GM12878 (cell line): Measurements from ENCODE around the gene MPZL1. TPM values are rescaled to one million over a fixed set of nuclear protein-coding genes. Genes with fewer than 3 reads are reported as not detected.
"Not testable (repeated sequence)": the region's sequence is repeated elsewhere in the genome, so short reads cannot be mapped to it uniquely, and the experiment has no call there.

Source experiments
- ATAC-seq: fragments of 200-7000 bp; cut with Tn5 transposase; 3 replicates; pipeline ENCODE4 v1.9.1; 2020; ENCODE audit warnings: mild to moderate bottlenecking, moderate library complexity
- BruUV-seq: library from RNA; stranded (reverse); fragments of 400-500 nt; replicated peaks from 2 replicates; lab custom pipeline; 2021; lab: Mats Ljungman, UMichigan
- CTCF ChIA-PET: fragments of 300-600 bp; sonication (Branson Sonifier 250); formaldehyde crosslinking; extraction: SDS; loops from one replicate; lab custom pipeline; 2021; ENCODE audit warnings: inconsistent platforms; lab: Yijun Ruan, JAX
- POLR2A ChIA-PET: fragments of 350-600 bp; formaldehyde crosslinking; extraction: SDS; loops from one replicate; lab custom pipeline; 2021; ENCODE audit warnings: inconsistent platforms; lab: Charles Lee
- RAD21 ChIA-PET: fragments of 300-600 bp; sonication (Branson Sonifier 250); formaldehyde crosslinking; loops from one replicate; lab custom pipeline; 2023; ENCODE audit warnings: antibody characterized with exemption; ENCODE audit not compliant: unreplicated experiment; lab: Charles Lee
- SMC1A ChIA-PET: fragments of 300-600 bp; sonication (Branson Sonifier 250); formaldehyde crosslinking; loops from one replicate; lab custom pipeline; 2023; ENCODE audit not compliant: unreplicated experiment, uncharacterized antibody; lab: Charles Lee
- DNase-seq: peaks from one replicate; pipeline ENCODE4 v3.0.0-alpha.2; 2011; ENCODE audit warnings: low read depth, low spot score
- FAIRE-seq: peaks from 3 replicates; lab custom pipeline; 2011; peaks lifted over from hg19 to GRCh38; lab: Jason Lieb, UNC
- H2AFZ ChIP-seq: 2 replicates; pipeline ENCODE4 v1.6.0; 2011; ENCODE audit warnings: low read depth, low read length, control low read depth; ENCODE audit not compliant: control insufficient read depth
- H3K27ac ChIP-seq: 2 replicates; pipeline ENCODE4 v1.5.1; 2011; ENCODE audit warnings: control low read depth; ENCODE audit not compliant: control insufficient read depth, insufficient read depth
- H3K27me3 ChIP-seq, 2 experiments: replicated peaks in 1 of 2; 2 replicates each; pipeline versions ENCODE4 v1.6.0 to v1.6.1; 2011; ENCODE audit warnings: low read length in 1 of 2; ENCODE audit not compliant: control insufficient read depth in 2 of 2, insufficient read depth in 2 of 2
- H3K36me3 ChIP-seq, 2 experiments: 2 replicates each; pipeline ENCODE4 v1.5.1; 2011; ENCODE audit warnings: low read length in 1 of 2; ENCODE audit not compliant: control insufficient read depth in 2 of 2, insufficient read depth in 2 of 2
- H3K4me1 ChIP-seq: 2 replicates; pipeline ENCODE4 v1.6.1; 2011; ENCODE audit warnings: mild to moderate bottlenecking, low read length, moderate library complexity, mixed read lengths; ENCODE audit not compliant: control insufficient read depth, insufficient read depth
- H3K4me2 ChIP-seq: 2 replicates; pipeline ENCODE4 v1.6.0; 2011; ENCODE audit warnings: control low read depth; ENCODE audit not compliant: control insufficient read depth, insufficient read depth
- H3K4me3 ChIP-seq: fragments of 200-600 bp; sonication (generic); 2 replicates; pipeline ENCODE4 v1.5.1; 2016
- H3K79me2 ChIP-seq: 2 replicates; pipeline ENCODE4 v1.6.0; 2011; ENCODE audit warnings: low read length; ENCODE audit not compliant: control insufficient read depth, insufficient read depth
- H3K9ac ChIP-seq: 2 replicates; pipeline ENCODE4 v1.8.0; 2011; ENCODE audit warnings: low read length, control low read depth, mixed read lengths; ENCODE audit not compliant: control insufficient read depth, insufficient read depth
- H3K9me3 ChIP-seq: replicated peaks from 3 replicates; pipeline ENCODE4 v1.5.1; 2011; ENCODE audit warnings: mild to moderate bottlenecking, low read length; ENCODE audit not compliant: control insufficient read depth, insufficient read depth
- H4K20me1 ChIP-seq: 2 replicates; pipeline ENCODE4 v1.6.0; 2011; ENCODE audit not compliant: control insufficient read depth, insufficient read depth
- CREM ChIP-seq: IDR thresholded peaks from 2 replicates; pipeline ENCODE4 v1.6.1; 2014; ENCODE audit warnings: antibody characterized with exemption, low read depth
- DPF2 ChIP-seq: fragments of 450-650 bp; IDR thresholded peaks from 2 replicates; pipeline ENCODE4 v1.6.1; 2017; ENCODE audit warnings: mild to moderate bottlenecking
- HDGF ChIP-seq: fragments of 450-650 bp; IDR thresholded peaks from 2 replicates; pipeline ENCODE4 v1.6.1; 2016; ENCODE audit warnings: antibody characterized with exemption
- KAT2A ChIP-seq: conservative IDR thresholded peaks from 2 replicates; pipeline ENCODE4 v1.6.1; 2011; ENCODE audit warnings: low read depth, low read length; ENCODE audit not compliant: control insufficient read depth
- NFYA ChIP-seq: IDR thresholded peaks from 2 replicates; pipeline ENCODE4 v1.6.1; 2011; ENCODE audit warnings: low read depth, mild to moderate bottlenecking, low read length, improper control_type of control experiment, borderline replicate concordance
- NR2F1 ChIP-seq: fragments of 450-650 bp; conservative IDR thresholded peaks from 2 replicates; pipeline ENCODE4 v1.6.1; 2017; ENCODE audit warnings: mild to moderate bottlenecking
- PML ChIP-seq: IDR thresholded peaks from 2 replicates; pipeline ENCODE4 v1.6.1; 2012; ENCODE audit warnings: low read length, inconsistent platforms
- POLR2AphosphoS2 ChIP-seq: IDR thresholded peaks from 2 replicates; pipeline ENCODE4 v1.6.1; 2011; ENCODE audit warnings: low read depth, mild to moderate bottlenecking, low read length, improper control_type of control experiment, moderate library complexity
- PRDM15 ChIP-seq: fragments of 450-650 bp; formaldehyde crosslinking; IDR thresholded peaks from 2 replicates; pipeline ENCODE4 v1.4.0; 2020; ENCODE audit warnings: mild to moderate bottlenecking, moderate library complexity
- RBBP5 ChIP-seq: fragments of 200-600 bp; sonication (generic); conservative IDR thresholded peaks from 2 replicates; pipeline ENCODE4 v1.6.1; 2016
- SPI1 ChIP-seq: IDR thresholded peaks from 2 replicates; pipeline ENCODE4 v1.6.1; 2011; ENCODE audit warnings: low read depth, mild to moderate bottlenecking, low read length, moderate library complexity, borderline replicate concordance; ENCODE audit not compliant: insufficient read depth
- ZNF24 ChIP-seq: fragments of 450-650 bp; IDR thresholded peaks from 2 replicates; pipeline ENCODE4 v1.6.1; 2017; ENCODE audit warnings: antibody characterized with exemption, mild to moderate bottlenecking
- ZNF274 ChIP-seq: IDR thresholded peaks from one replicate; pipeline ENCODE4 v1.8.0; 2011; ENCODE audit not compliant: insufficient read length, insufficient read depth
- ZNF622 ChIP-seq: fragments of 450-650 bp; IDR thresholded peaks from 2 replicates; pipeline ENCODE4 v1.6.1; 2017; ENCODE audit warnings: mild to moderate bottlenecking, inconsistent platforms
- WGBS: methylation state at CpG from one replicate; pipeline ENCODE4 v1.1.6; 2016; ENCODE audit warnings: low lambda C conversion rate; ENCODE audit not compliant: insufficient replicate concordance, insufficient coverage; ENCODE audit errors: missing lambda C conversion rate; 5-methylcytosine and 5-hydroxymethylcytosine counted together
- in situ Hi-C: fragments of 300-500 bp; cut with MboI; formaldehyde crosslinking; loops from 9 replicates; pipeline ENCODE4 v1.14.3; 2018; ENCODE audit warnings: mixed read lengths
- intact Hi-C: fragments of 100-400 bp; cut with micrococcal nuclease; formaldehyde crosslinking; loops from one replicate; pipeline ENCODE4 v1.14.2; 2022; ENCODE audit not compliant: unreplicated experiment
- polyA plus RNA-seq, 11 experiments: library from polyadenylated mRNA; depleted of rRNA in 4 of 11; unstranded in 6 of 11; stranded (reverse) in 5 of 11; fragments of >200 nt; fragmentation: Nextera tagmentation in 4 of 11; fragmentation: Illumina TruSeq in 1 of 11; extraction: Ambion mirVana in 4 of 11; extraction: Trizol in 1 of 11; gene quantifications; 1 replicate in 1 of 11; 2 replicates in 10 of 11; pipeline versions ENCODE4 v1.2.1 to v1.2.3, GENCODE V29; 2011 to 2016; ENCODE audit warnings: inconsistent platforms in 2 of 11, missing spikeins in 2 of 11, low read depth in 1 of 11
- total RNA-seq, 4 experiments: library from RNA; depleted of rRNA in 3 of 4; stranded (reverse); fragments of >200 nt in 3 of 4; fragmentation: Illumina TruSeq in 1 of 4; extraction: Trizol in 1 of 4; gene quantifications; 2 replicates each; pipeline versions ENCODE4 v1.2.1 to v1.2.3, GENCODE V29; 2013 to 2021

The MPZL1 gene
- total and polyA plus RNA-seq, 10 of the 15 experiments (the other 5 are each of a cell fraction or from before 2014, with no cell fraction given): 9.8 to 60.9 (median 45.9) TPM

- H3K9me3 ChIP-seq, intact Hi-C loops, H3K27me3 ChIP-seq, H3K9ac ChIP-seq, H2AFZ ChIP-seq, ATAC-seq, H3K36me3 ChIP-seq, RAD21 ChIA-PET, H3K27ac ChIP-seq, DNase-seq, BruUV-seq, H4K20me1 ChIP-seq, H3K4me1 ChIP-seq, H3K4me3 ChIP-seq, H3K4me2 ChIP-seq, in situ Hi-C loops, POLR2A ChIA-PET, FAIRE-seq: not testable (repeated sequence)
- peaks cover 32% of the 10 kb centered on the region for H3K79me2 ChIP-seq
- ChIA-PET SMC1A (interaction anchor here (1.1 to 4.6 kb wide), 3 partner anchors 10 to 13 kb away, joined by 3 to 17 read pairs (median 5); no protein-coding TSS in a partner anchor), CTCF (interaction anchor here (1.0 to 1.5 kb wide), 2 partner anchors 11 to 14 kb away, joined by 5 read pairs; no protein-coding TSS in a partner anchor)
- 56% methylated on average over 1 of the region's 1 CpG for WGBS
These were observed 20.7 kb downstream of the MPZL1 start for GRCh38 chr1:167742392-167743057.

GRCh38 chr1:167744901-167745300, 23.1 kb downstream of the MPZL1 start:
- SMC1A ChIA-PET: no interaction called here
- peaks cover 10% of the 10 kb centered on the region for H3K4me1 ChIP-seq
- H3K79me2 ChIP-seq: peaks cover 45% of the 10 kb centered on the region
- TF ChIP-seq ZNF622 (no peak), NR2F1 (no peak), NFYA (no peak), DPF2 (no peak), ZNF274 (no peak), RBBP5 (no peak), KAT2A (no peak), HDGF (no peak), SPI1 (no peak), PRDM15 (no peak), ZNF24 (no peak), PML (no peak), POLR2AphosphoS2 (no peak), CREM (no peak)

More at GRCh38 chr1:167744901-167745300, 23.1 kb downstream of the MPZL1 start:
- H2AFZ ChIP-seq: no peak overlapping the region
- FAIRE-seq (no peak), ATAC-seq (no peak), DNase-seq (no peak)
- in situ Hi-C loops (no loop called here), intact Hi-C loops (no loop called here)
- H3K9me3 ChIP-seq: no peaks in the 10 kb centered on the region
- BruUV-seq: no TSS peak
- H3K4me2 ChIP-seq: no peak overlapping the region
- POLR2A ChIA-PET: no interaction called here
- no peak overlapping the region for H3K27ac ChIP-seq
- RAD21 ChIA-PET: no interaction called here
- 97% methylated on average over 3 of the region's 3 CpGs for WGBS
- no peaks in the 10 kb centered on the region for H4K20me1 ChIP-seq
- H3K9ac ChIP-seq: no peak overlapping the region
- H3K36me3 ChIP-seq: 0 out of 4 replicates have a peak, but pooled peaks cover 0 to 3% of the 10 kb centered on the region in 2 experiments
- no peaks in the 10 kb centered on the region for H3K27me3 ChIP-seq
- no peak overlapping the region for H3K4me3 ChIP-seq
- CTCF ChIA-PET: no interaction called here
